PFSK-1 (cell line): ENCODE measurements around the gene TMEM171.

Source experiments
- FOXP2 ChIP-seq: optimal IDR thresholded peaks from 2 replicates; pipeline ENCODE3; 2011; ENCODE audit warnings: borderline replicate concordance, control low read depth, inconsistent platforms; ENCODE audit not compliant: insufficient read depth; ENCODE audit errors: extremely low read length, extremely low read depth
- POLR2AphosphoS5 ChIP-seq: IDR thresholded peaks from 2 replicates; pipeline ENCODE4 v1.6.1; 2012; ENCODE audit warnings: low read depth, mild to moderate bottlenecking, control low read depth, low read length, moderate library complexity
- SIN3A ChIP-seq: IDR thresholded peaks from 2 replicates; pipeline ENCODE4 v1.6.1; 2012; ENCODE audit warnings: mild to moderate bottlenecking, low read length, moderate library complexity, borderline replicate concordance; ENCODE audit not compliant: insufficient read depth
- TAF1 ChIP-seq: IDR thresholded peaks from 2 replicates; pipeline ENCODE4 v1.6.1; 2012; ENCODE audit warnings: low read length, control low read depth, borderline replicate concordance; ENCODE audit not compliant: insufficient read depth
- TF ChIP-seq, protein P1 (sequence below), 2 experiments: IDR thresholded peaks; 2 replicates each; pipeline versions ENCODE4 v1.6.1 to v1.8.0; 2011 to 2012; ENCODE audit warnings: low read depth in 2 of 2, low read length in 2 of 2, control low read depth in 1 of 2, inconsistent platforms in 1 of 2, mild to moderate bottlenecking in 1 of 2, moderate library complexity in 1 of 2; ENCODE audit not compliant: insufficient read depth in 1 of 2

DNA sequence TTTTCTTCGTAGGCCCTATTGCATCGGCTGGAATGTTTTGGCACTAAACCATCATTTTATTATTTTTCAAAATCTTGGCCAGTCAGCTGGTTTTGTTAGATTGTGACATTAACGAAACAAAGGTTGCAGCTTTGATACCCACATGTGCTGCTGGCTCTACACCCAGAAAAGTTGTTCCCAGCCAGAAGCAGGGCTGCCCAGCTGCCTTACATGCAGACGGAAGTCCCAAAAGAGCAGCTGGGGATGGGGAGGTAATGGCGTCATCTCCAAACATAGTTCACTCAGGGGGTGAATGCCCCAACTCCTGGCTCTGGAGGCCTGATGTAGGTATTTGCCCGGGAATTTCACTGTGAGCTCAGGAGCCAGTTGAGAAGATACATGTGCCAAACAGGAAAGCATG lies 23.3 kb downstream of the TMEM171 start:
- no peak for TF ChIP-seq POLR2AphosphoS5
- TF ChIP-seq SIN3A: no peak
- TF ChIP-seq, protein P1, sequence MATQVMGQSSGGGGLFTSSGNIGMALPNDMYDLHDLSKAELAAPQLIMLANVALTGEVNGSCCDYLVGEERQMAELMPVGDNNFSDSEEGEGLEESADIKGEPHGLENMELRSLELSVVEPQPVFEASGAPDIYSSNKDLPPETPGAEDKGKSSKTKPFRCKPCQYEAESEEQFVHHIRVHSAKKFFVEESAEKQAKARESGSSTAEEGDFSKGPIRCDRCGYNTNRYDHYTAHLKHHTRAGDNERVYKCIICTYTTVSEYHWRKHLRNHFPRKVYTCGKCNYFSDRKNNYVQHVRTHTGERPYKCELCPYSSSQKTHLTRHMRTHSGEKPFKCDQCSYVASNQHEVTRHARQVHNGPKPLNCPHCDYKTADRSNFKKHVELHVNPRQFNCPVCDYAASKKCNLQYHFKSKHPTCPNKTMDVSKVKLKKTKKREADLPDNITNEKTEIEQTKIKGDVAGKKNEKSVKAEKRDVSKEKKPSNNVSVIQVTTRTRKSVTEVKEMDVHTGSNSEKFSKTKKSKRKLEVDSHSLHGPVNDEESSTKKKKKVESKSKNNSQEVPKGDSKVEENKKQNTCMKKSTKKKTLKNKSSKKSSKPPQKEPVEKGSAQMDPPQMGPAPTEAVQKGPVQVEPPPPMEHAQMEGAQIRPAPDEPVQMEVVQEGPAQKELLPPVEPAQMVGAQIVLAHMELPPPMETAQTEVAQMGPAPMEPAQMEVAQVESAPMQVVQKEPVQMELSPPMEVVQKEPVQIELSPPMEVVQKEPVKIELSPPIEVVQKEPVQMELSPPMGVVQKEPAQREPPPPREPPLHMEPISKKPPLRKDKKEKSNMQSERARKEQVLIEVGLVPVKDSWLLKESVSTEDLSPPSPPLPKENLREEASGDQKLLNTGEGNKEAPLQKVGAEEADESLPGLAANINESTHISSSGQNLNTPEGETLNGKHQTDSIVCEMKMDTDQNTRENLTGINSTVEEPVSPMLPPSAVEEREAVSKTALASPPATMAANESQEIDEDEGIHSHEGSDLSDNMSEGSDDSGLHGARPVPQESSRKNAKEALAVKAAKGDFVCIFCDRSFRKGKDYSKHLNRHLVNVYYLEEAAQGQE (IDR thresholded peaks at IDR 0.05; ENCODE audit: insufficient read depth in 1 of 2, low read depth in 2 of 2, low read length in 2 of 2): no peak
- no peak for TF ChIP-seq TAF1
- no peak for TF ChIP-seq FOXP2
